SK-N-SH (cell line): ENCODE measurements around the gene PMP22. TPM values are rescaled to one million over a fixed set of nuclear protein-coding genes. Genes with fewer than 3 reads are reported as not detected.

ENCODE experiments used
- CTCF ChIA-PET: fragments of 300-600, 350-600 bp; formaldehyde crosslinking; extraction: SDS; loops from one replicate; lab custom pipeline; 2021; lab: Yijun Ruan, JAX
- POLR2A ChIA-PET: fragments of 350-600 bp; sonication (Branson Sonifier 250); formaldehyde crosslinking; extraction: SDS; loops from one replicate; lab custom pipeline; 2020; ENCODE audit warnings: antibody characterized with exemption, inconsistent platforms; lab: Yijun Ruan, JAX
- DNase-seq: peaks from one replicate; pipeline ENCODE4 v3.0.0; 2012
- H2AFZ ChIP-seq: fragments of 200-600 bp; sonication (generic); 2 replicates; pipeline ENCODE4 v1.8.1; 2016; ENCODE audit warnings: antibody characterized with exemption, mild to moderate bottlenecking, low read depth
- H3F3A ChIP-seq: fragments of 200-600 bp; sonication (generic); replicated peaks from 2 replicates; pipeline ENCODE3; 2016; ENCODE audit warnings: antibody characterized with exemption, mild to moderate bottlenecking; ENCODE audit not compliant: insufficient read depth
- H3K27ac ChIP-seq, 2 experiments: fragments of 200-500 bp in 1 of 2; fragments of 200-600 bp in 1 of 2; sonication (Bioruptor generic) in 1 of 2; sonication (generic), shearing (Covaris generic) in 1 of 2; 2 replicates each; pipeline versions ENCODE4 v1.5.1 to v1.6.1; 2014 to 2016; ENCODE audit warnings: low read depth in 2 of 2, inconsistent platforms in 1 of 2, low read length in 1 of 2, mild to moderate bottlenecking in 1 of 2, mixed read lengths in 1 of 2
- H3K27me3 ChIP-seq: fragments of 200-600 bp; sonication (generic), shearing (Covaris generic); 2 replicates; pipeline ENCODE4 v1.6.1; 2016; ENCODE audit warnings: mixed run types; ENCODE audit not compliant: insufficient read depth
- H3K36me3 ChIP-seq, 2 experiments: fragments of 200-500 bp in 1 of 2; fragments of 200-600 bp in 1 of 2; sonication (Bioruptor generic) in 1 of 2; sonication (generic) in 1 of 2; replicated peaks in 1 of 2; 2 replicates each; pipeline versions ENCODE3 to v1.5.1; 2014 to 2016; ENCODE audit warnings: low read length in 1 of 2, mild to moderate bottlenecking in 1 of 2; ENCODE audit not compliant: insufficient read depth in 2 of 2, control insufficient read depth in 1 of 2
- H3K4me1 ChIP-seq, 2 experiments: fragments of 200-500 bp in 1 of 2; fragments of 200-600 bp in 1 of 2; sonication (Bioruptor generic) in 1 of 2; sonication (generic), shearing (Covaris generic) in 1 of 2; 2 replicates each; pipeline versions ENCODE4 v1.5.1 to v1.6.1; 2014 to 2016; ENCODE audit warnings: low read depth in 1 of 2, low read length in 1 of 2, mixed run types in 1 of 2; ENCODE audit not compliant: insufficient read depth in 2 of 2, control insufficient read depth in 1 of 2
- H3K4me2 ChIP-seq: fragments of 200-600 bp; sonication (generic), shearing (Covaris generic); 2 replicates; pipeline ENCODE4 v1.6.1; 2017; ENCODE audit warnings: mixed run types
- H3K4me3 ChIP-seq, 2 experiments: fragments of 200-500 bp in 1 of 2; fragments of 200-600 bp in 1 of 2; sonication (Bioruptor generic) in 1 of 2; sonication (generic), shearing (Covaris generic) in 1 of 2; 2 replicates each; pipeline versions ENCODE4 v1.5.1 to v1.8.1; 2014 to 2016; ENCODE audit warnings: low read depth in 2 of 2, inconsistent platforms in 1 of 2, low read length in 1 of 2, mild to moderate bottlenecking in 1 of 2, mixed read lengths in 1 of 2, moderate library complexity in 1 of 2
- H3K79me2 ChIP-seq: fragments of 200-600 bp; sonication (generic); 2 replicates; pipeline ENCODE4 v1.8.1; 2017; ENCODE audit warnings: mild to moderate bottlenecking; ENCODE audit not compliant: insufficient read depth
- H3K9ac ChIP-seq: fragments of 200-600 bp; sonication (generic); 2 replicates; pipeline ENCODE4 v1.6.1; 2017; ENCODE audit warnings: mixed run types
- H3K9me2 ChIP-seq: fragments of 200-600 bp; sonication (generic); 2 replicates; pipeline ENCODE4 v1.6.1; 2017; ENCODE audit warnings: mixed run types
- H3K9me3 ChIP-seq: fragments of 200-600 bp; sonication (generic); 2 replicates; pipeline ENCODE4 v1.6.1; 2017; ENCODE audit warnings: mixed run types, mild to moderate bottlenecking, moderate library complexity
- H4K20me1 ChIP-seq: fragments of 200-600 bp; sonication (generic); 2 replicates; pipeline ENCODE4 v1.6.1; 2017; ENCODE audit warnings: mild to moderate bottlenecking, mixed run types; ENCODE audit not compliant: insufficient read depth
- CHD2 ChIP-seq: fragments of 150-350 bp; IDR thresholded peaks from 2 replicates; pipeline ENCODE4 v1.6.1; 2018; ENCODE audit warnings: low read length; ENCODE audit not compliant: partially characterized antibody
- CTCF ChIP-seq: fragments of 200-600 bp; sonication (generic); IDR thresholded peaks from 2 replicates; pipeline ENCODE4 v1.6.1; 2017; ENCODE audit warnings: antibody characterized with exemption, mild to moderate bottlenecking, moderate library complexity
- ELF1 ChIP-seq: IDR thresholded peaks from 2 replicates; pipeline ENCODE4 v1.4.0; 2012
- EP300 ChIP-seq, 2 experiments: IDR thresholded peaks; 2 replicates each; pipeline versions ENCODE4 v1.4.0 to v1.6.1; 2012; ENCODE audit warnings: borderline replicate concordance in 1 of 2, low read depth in 1 of 2, low read length in 1 of 2
- FOXJ3 ChIP-seq: sonication (generic); formaldehyde crosslinking; IDR thresholded peaks from 2 replicates; pipeline ENCODE4 v1.5.1; 2020; ENCODE audit warnings: mild to moderate bottlenecking, missing genetic modification reagents
- GATA2 ChIP-seq: sonication (generic); formaldehyde crosslinking; IDR thresholded peaks from 2 replicates; pipeline ENCODE4 v1.5.0; 2020; ENCODE audit warnings: mild to moderate bottlenecking, missing genetic modification reagents
- IRF3 ChIP-seq: fragments of 150-350 bp; IDR thresholded peaks from 2 replicates; pipeline ENCODE4 v1.6.1; 2016; ENCODE audit warnings: mild to moderate bottlenecking, low read depth, low read length
- JUND ChIP-seq: IDR thresholded peaks from 2 replicates; pipeline ENCODE4 v1.4.0; 2012
- MEF2A ChIP-seq: IDR thresholded peaks from 2 replicates; pipeline ENCODE4 v1.4.0; 2012; ENCODE audit warnings: low read depth, borderline replicate concordance
- MXI1 ChIP-seq: IDR thresholded peaks from 2 replicates; pipeline ENCODE4 v1.6.1; 2012; ENCODE audit warnings: mild to moderate bottlenecking, low read depth, low read length, improper control_type of control experiment
- NRF1 ChIP-seq: IDR thresholded peaks from 2 replicates; pipeline ENCODE4 v1.6.1; 2012; ENCODE audit warnings: low read depth, mild to moderate bottlenecking, low read length
- POLR2AphosphoS5 ChIP-seq: IDR thresholded peaks from 2 replicates; pipeline ENCODE4 v1.6.1; 2012; ENCODE audit warnings: low read depth, low read length
- RAD21 ChIP-seq: IDR thresholded peaks from 2 replicates; pipeline ENCODE4 v1.6.1; 2012; ENCODE audit warnings: mild to moderate bottlenecking, low read length
- RCOR1 ChIP-seq: fragments of 150-350 bp; IDR thresholded peaks from 2 replicates; pipeline ENCODE4 v1.6.1; 2017; ENCODE audit warnings: antibody characterized with exemption, low read length
- RFX5 ChIP-seq: IDR thresholded peaks from 2 replicates; pipeline ENCODE4 v1.6.1; 2012; ENCODE audit warnings: mild to moderate bottlenecking, improper control_type of control experiment, low read length
- SMC3 ChIP-seq: IDR thresholded peaks from 2 replicates; pipeline ENCODE4 v1.6.1; 2012; ENCODE audit warnings: low read depth, low read length, improper control_type of control experiment
- TAF1 ChIP-seq: IDR thresholded peaks from 2 replicates; pipeline ENCODE4 v1.6.1; 2012; ENCODE audit warnings: low read depth, mild to moderate bottlenecking, low read length, moderate library complexity, borderline replicate concordance
- TEAD4 ChIP-seq: IDR thresholded peaks from 2 replicates; pipeline ENCODE4 v1.4.0; 2012; ENCODE audit warnings: mild to moderate bottlenecking, borderline replicate concordance; ENCODE audit not compliant: insufficient read depth
- USF1 ChIP-seq: IDR thresholded peaks from 2 replicates; pipeline ENCODE4 v1.4.0; 2012; ENCODE audit warnings: low read depth, borderline replicate concordance
- YY1 ChIP-seq: IDR thresholded peaks from 2 replicates; pipeline ENCODE4 v1.4.0; 2012; ENCODE audit warnings: low read depth, mild to moderate bottlenecking
- ZBTB33 ChIP-seq: IDR thresholded peaks from 2 replicates; pipeline ENCODE4 v1.4.0; 2012; ENCODE audit warnings: low read depth, borderline replicate concordance
- WGBS: methylation state at CpG from one replicate; pipeline ENCODE4 v1.1.6; 2017; ENCODE audit warnings: low lambda C conversion rate; 5-methylcytosine and 5-hydroxymethylcytosine counted together
- polyA plus RNA-seq, 3 experiments: library from polyadenylated mRNA; depleted of rRNA; stranded (reverse); fragments of >200 nt; gene quantifications; 2 replicates each; pipeline ENCODE4 v1.2.3, GENCODE V29; 2012

The PMP22 gene
- polyA plus RNA-seq, 1 of the 3 experiments (the other 2 are of a cell fraction) = 82.5 TPM

- TF ChIP-seq RAD21 (no peak), MXI1 (no peak), GATA2 (CRISPR knock-in tag) (no peak), SMC3 (no peak), POLR2AphosphoS5 (no peak), CHD2 (no peak), IRF3 (no peak), USF1 (no peak)
These were observed 43.6 kb upstream of the PMP22 start (continued) for GRCh38 chr17:15308758-15309157.

GRCh38 chr17:15307710-15308111, 42.6 kb upstream of the PMP22 start:
- no peak for DNase-seq
- Histone ChIP-seq H3K27me3 (peaks cover 10% of the 10 kb centered on the region; the same call in 1 of the 2 replicates), H3K4me3 (no peak overlapping the region), H4K20me1 (no peaks in the 10 kb centered on the region), H3K36me3 (no peaks in the 10 kb centered on the region), H3F3A (no peaks in the 10 kb centered on the region), H3K4me1 (peaks cover 0 to 8% of the 10 kb centered on the region in 2 experiments; a peak in 2 of 4 replicates), H3K4me2 (no peak overlapping the region), H3K9me3 (no peaks in the 10 kb centered on the region), H3K9me2 (no peaks in the 10 kb centered on the region), H3K9ac (no peak overlapping the region), H2AFZ (no peak overlapping the region), H3K79me2 (no peaks in the 10 kb centered on the region), H3K27ac (no peak overlapping the region)
- TF ChIP-seq USF1 (no peak), EP300 (IDR thresholded peaks at IDR 0.05; ENCODE audit: borderline replicate concordance in 1 of 2, low read depth in 1 of 2, low read length in 1 of 2) (no peak), TAF1 (no peak), RAD21 (no peak), MEF2A (no peak), TEAD4 (no peak), FOXJ3 (CRISPR knock-in tag) (no peak), MXI1 (no peak), NRF1 (no peak), POLR2AphosphoS5 (no peak), ZBTB33 (no peak), CTCF (no peak), YY1 (no peak), IRF3 (no peak), RCOR1 (no peak), ELF1 (no peak), JUND (no peak), GATA2 (CRISPR knock-in tag) (no peak), RFX5 (no peak)
- POLR2A ChIA-PET = no interaction called here
- WGBS = 57% methylated on average over 4 of the region's 4 CpGs
- CTCF ChIA-PET = interaction anchor here (0.5 kb wide), 1 partner anchor 637 kb away, joined by 3 read pairs; the partner anchor contains the start of gene ADORA2B
